Measurements from ENCODE around the gene SYPL2.

SYPL2 gene

GRCh38 chr1:109493227-109493626 lies 26.9 kb downstream of the SYPL2 start:
- no peak for DNase-seq

GRCh38 chr1:109493805-109494539 lies 27.6 kb downstream of the SYPL2 start, which contains the start of gene CYB561D1:
Gene CYB561D1, plus strand, starts transcription at chr1:109494094. Its CDS starts 46 bp downstream, at chr1:109494140.
- peak; percentile 93 for DNase-seq

GRCh38 chr1:109495738-109496137 lies 29.4 kb downstream of the SYPL2 start:
- no peak for DNase-seq

GRCh38 chr1:109497449-109498160 lies 31.3 kb downstream of the SYPL2 start:
- no peak for DNase-seq

GRCh38 chr1:109498161-109498801 lies 31.9 kb downstream of the SYPL2 start:
- DNase-seq: peak; percentile 70

- no peak for DNase-seq
Observed at GRCh38 chr1:109499081-109499480, 32.7 kb downstream of the SYPL2 start.

- no peak for DNase-seq
Observed at GRCh38 chr1:109499661-109500536, 33.6 kb downstream of the SYPL2 start.

GRCh38 chr1:109500941-109501381 lies 34.6 kb downstream of the SYPL2 start:
- DNase-seq: no peak

GRCh38 chr1:109501644-109502363 lies 35.5 kb downstream of the SYPL2 start:
- no peak for DNase-seq

GRCh38 chr1:109502364-109502851 lies 36.1 kb downstream of the SYPL2 start:
- no peak for DNase-seq

- no peak for DNase-seq
Observed at GRCh38 chr1:109503935-109504334, 37.6 kb downstream of the SYPL2 start.

- DNase-seq: no peak
Observed at GRCh38 chr1:109504974-109505373, 38.6 kb downstream of the SYPL2 start.

- DNase-seq: no peak
Observed at GRCh38 chr1:109508001-109508872, 41.9 kb downstream of the SYPL2 start.

GRCh38 chr1:109508873-109509175 lies 42.5 kb downstream of the SYPL2 start:
- DNase-seq: no peak

- peak; percentile 74 for DNase-seq
Observed at GRCh38 chr1:109509176-109510134, 43.1 kb downstream of the SYPL2 start, which contains the start of gene AMIGO1. Gene AMIGO1, minus strand, starts transcription at chr1:109509727. Its CDS starts 815 bp downstream, at chr1:109508912.

- DNase-seq: no peak
Observed at GRCh38 chr1:109513110-109513710, 46.9 kb downstream of the SYPL2 start.

- no peak for DNase-seq
Observed at GRCh38 chr1:109514846-109515245, 48.5 kb downstream of the SYPL2 start.

GRCh38 chr1:109516872-109517271 lies 50.5 kb downstream of the SYPL2 start:
- DNase-seq: no peak

GRCh38 chr1:109517337-109517736 lies 51.0 kb downstream of the SYPL2 start:
- no peak for DNase-seq

Data from femur (tissue), 1 donor.